ENCODE results near the gene GINS2. TPM values are rescaled to one million over a fixed set of nuclear protein-coding genes. Genes with fewer than 3 reads are reported as not detected.

The GINS2 gene
- total and polyA plus RNA-seq, 2 donors (not counting 3 experiments of a cell fraction or from before 2014, with no cell fraction given): 10.4 to 24.1 TPM

- FAIRE-seq (no peak), DNase-seq (ENCODE audit: low read depth, low spot score) (no peak)
- H3K9me1 ChIP-seq (replicated peaks; ENCODE audit: control insufficient read depth, extremely low read depth, insufficient read depth, low read length): no peaks in the 10 kb centered on the region
- dilution Hi-C loops (cut with MboI; ENCODE audit: extremely low pct_ligation_motif_present, low sequenced_read_pairs): no loop called here
- H3K79me2 ChIP-seq (ENCODE audit: control insufficient read depth, insufficient read depth, low read length): no peaks in the 10 kb centered on the region
- no peak overlapping the region for H3K27ac ChIP-seq (ENCODE audit: insufficient read depth, low read depth, low read length)
- TF ChIP-seq MYC (IDR thresholded peaks at IDR 0.05; ENCODE audit: low read depth, low read length) (no peak), JUN (IDR thresholded peaks at IDR 0.05; ENCODE audit: borderline replicate concordance, insufficient read depth, insufficient read length, low read depth) (no peak), CTCF (IDR thresholded peaks at IDR 0.05; ENCODE audit: extremely low read depth in 1 of 2, insufficient read depth in 1 of 2, low read depth in 1 of 2, low read length in 2 of 2) (no peak), POLR2A (IDR thresholded peaks at IDR 0.05; ENCODE audit: low read depth, low read length) (no peak), MAX (IDR thresholded peaks at IDR 0.05; ENCODE audit: insufficient read depth, insufficient read length) (no peak), GATA2 (IDR thresholded peaks at IDR 0.05; ENCODE audit: insufficient read depth, insufficient read length, low read depth, low read length) (no peak), FOS (IDR thresholded peaks at IDR 0.05; ENCODE audit: borderline replicate concordance, insufficient read depth, low read length) (no peak), EZH2 (IDR thresholded peaks at IDR 0.05; ENCODE audit: borderline replicate concordance, low read depth, low read length, severe bottlenecking) (no peak), POLR2AphosphoS5 (IDR thresholded peaks at IDR 0.05; ENCODE audit: insufficient read depth, low read depth, low read length) (no peak)
- intact Hi-C loops (cut with micrococcal nuclease): no loop called here
- ChIA-PET POLR2A (no interaction called here), CTCF (interaction anchor here (4.0 kb wide), 1 partner anchor 22 kb away, joined by 17 read pairs; no protein-coding TSS in a partner anchor)
- H3K9me3 ChIP-seq (replicated peaks; ENCODE audit: control insufficient read depth, insufficient read depth, low read length): no peaks in the 10 kb centered on the region
- peaks cover 5% of the 10 kb centered on the region for H3K4me1 ChIP-seq (ENCODE audit: control insufficient read depth, extremely low read depth, insufficient read depth, low read length)
- H3K4me2 ChIP-seq (ENCODE audit: insufficient read depth, low read length): no peak overlapping the region
- H3K4me3 ChIP-seq (replicated peaks in 1 of 3; ENCODE audit: insufficient read depth in 1 of 3, low read depth in 1 of 3, low read length in 3 of 3): no peak overlapping the region
- H3K36me3 ChIP-seq (ENCODE audit: control insufficient read depth in 2 of 2, extremely low read depth in 1 of 2, insufficient read depth in 2 of 2, low read length in 2 of 2): no peaks in the 10 kb centered on the region
- H2AFZ ChIP-seq (ENCODE audit: low read depth, low read length): no peak overlapping the region
- H3K9ac ChIP-seq (replicated peaks; ENCODE audit: extremely low read depth, insufficient read depth, low read length): no peak overlapping the region
- no peaks in the 10 kb centered on the region for H3K27me3 ChIP-seq (ENCODE audit: control insufficient read depth in 2 of 2, insufficient read depth in 2 of 2, low read length in 2 of 2)
- H4K20me1 ChIP-seq (replicated peaks; ENCODE audit: control insufficient read depth, extremely low read depth, insufficient read depth, low read length): no peaks in the 10 kb centered on the region
- BruUV-seq (replicated peaks): no TSS peak
These were observed 50.7 kb downstream of the GINS2 start for GRCh38 chr16:85637808-85638647.

Measured in endothelial cell of umbilical vein (primary cell).